Measurements from ENCODE around the gene GNA14.

Gene GNA14

GRCh38 chr9:77510666-77511065, 137.5 kb downstream of the GNA14 start:
- TF ChIP-seq CTCF (IDR thresholded peaks at IDR 0.05; ENCODE audit: low read length, missing control alignments) = no peak
- H3K4me3 ChIP-seq (replicated peaks; ENCODE audit: low read depth, low read length) = no peak overlapping the region
- no peak for DNase-seq (ENCODE audit: low read depth)

GRCh38 chr9:77508396-77508795, 139.7 kb downstream of the GNA14 start:
- DNase-seq (ENCODE audit: low read depth) = no peak
- H3K4me3 ChIP-seq (replicated peaks; ENCODE audit: low read depth, low read length) = no peak overlapping the region
- no peak for TF ChIP-seq CTCF (IDR thresholded peaks at IDR 0.05; ENCODE audit: low read length, missing control alignments)

GRCh38 chr9:77507212-77507961, 140.7 kb downstream of the GNA14 start:
- TF ChIP-seq CTCF (IDR thresholded peaks at IDR 0.05; ENCODE audit: low read length, missing control alignments) = no peak
- H3K4me3 ChIP-seq (replicated peaks; ENCODE audit: low read depth, low read length) = no peak overlapping the region
- DNase-seq (ENCODE audit: low read depth) = peak; percentile 65

GRCh38 chr9:77505232-77505631, 142.9 kb downstream of the GNA14 start:
- no peak for DNase-seq (ENCODE audit: low read depth)
- no peak for TF ChIP-seq CTCF (IDR thresholded peaks at IDR 0.05; ENCODE audit: low read length, missing control alignments)
- H3K4me3 ChIP-seq (replicated peaks; ENCODE audit: low read depth, low read length) = no peak overlapping the region

- no peak for TF ChIP-seq CTCF (IDR thresholded peaks at IDR 0.05; ENCODE audit: low read length, missing control alignments)
- peak; percentile 24 for DNase-seq (ENCODE audit: low read depth)
- no peak overlapping the region for H3K4me3 ChIP-seq (replicated peaks; ENCODE audit: low read depth, low read length)
Measured at GRCh38 chr9:77502568-77502967, 145.6 kb downstream of the GNA14 start.

GRCh38 chr9:77498891-77499290, 149.2 kb downstream of the GNA14 start:
- DNase-seq (ENCODE audit: low read depth) = peak; percentile 84
- TF ChIP-seq CTCF (IDR thresholded peaks at IDR 0.05; ENCODE audit: low read length, missing control alignments) = no peak
- no peak overlapping the region for H3K4me3 ChIP-seq (replicated peaks; ENCODE audit: low read depth, low read length)

Data from fibroblast of pulmonary artery (primary cell).